ENCODE results near the gene MATN4. TPM values are rescaled to one million over a fixed set of nuclear protein-coding genes. Genes with fewer than 3 reads are reported as not detected.

Gene MATN4
- total RNA-seq, 6 experiments from 2014 or later, result not detected

- no peak overlapping the region for H3K27ac Mint-ChIP-seq
- H3K27me3 Mint-ChIP-seq (ENCODE audit: insufficient read depth), result peaks cover 20% of the 10 kb centered on the region
- H3K4me3 Mint-ChIP-seq, result no peak overlapping the region
- no peaks in the 10 kb centered on the region for H3K36me3 Mint-ChIP-seq (ENCODE audit: low read depth)
- H3K9me3 Mint-ChIP-seq, result no peaks in the 10 kb centered on the region; the same call in 1 of the 2 replicates
- 0 out of 2 replicates have a peak, but pooled peaks cover 4% of the 10 kb centered on the region for H3K4me1 Mint-ChIP-seq (ENCODE audit: low read depth)
- peak; percentile 94 for TF ChIP-seq CTCF (IDR thresholded peaks at IDR 0.05)
- peak; percentile 68 for DNase-seq
Measured at GRCh38 chr20:45290677-45291355, 17.3 kb downstream of the MATN4 start.

- no peak for TF ChIP-seq CTCF (IDR thresholded peaks at IDR 0.05)
- DNase-seq, result no peak
- Mint-ChIP-seq H3K27me3 (ENCODE audit: insufficient read depth) (peaks cover 20% of the 10 kb centered on the region), H3K36me3 (ENCODE audit: low read depth) (no peaks in the 10 kb centered on the region), H3K4me1 (ENCODE audit: low read depth) (0 out of 2 replicates have a peak, but pooled peaks cover 4% of the 10 kb centered on the region), H3K4me3 (no peak overlapping the region), H3K27ac (no peak overlapping the region), H3K9me3 (no peaks in the 10 kb centered on the region; the same call in 1 of the 2 replicates)
Measured at GRCh38 chr20:45289942-45290676, 18.0 kb downstream of the MATN4 start.

GRCh38 chr20:45288860-45289259, 19.2 kb downstream of the MATN4 start:
- peaks cover 19% of the 10 kb centered on the region for H3K27me3 Mint-ChIP-seq (ENCODE audit: insufficient read depth)
- H3K9me3 Mint-ChIP-seq, result no peaks in the 10 kb centered on the region
- TF ChIP-seq CTCF (IDR thresholded peaks at IDR 0.05), result no peak
- no peak overlapping the region for H3K4me3 Mint-ChIP-seq
- no peak for DNase-seq
- no peak overlapping the region for H3K27ac Mint-ChIP-seq
- H3K4me1 Mint-ChIP-seq (ENCODE audit: low read depth), result peaks cover 7% of the 10 kb centered on the region
- no peaks in the 10 kb centered on the region for H3K36me3 Mint-ChIP-seq (ENCODE audit: low read depth)

- Mint-ChIP-seq H3K36me3 (ENCODE audit: low read depth) (no peaks in the 10 kb centered on the region), H3K9me3 (no peaks in the 10 kb centered on the region), H3K27ac (no peak overlapping the region), H3K27me3 (ENCODE audit: insufficient read depth) (peaks cover 19% of the 10 kb centered on the region), H3K4me3 (no peak overlapping the region), H3K4me1 (ENCODE audit: low read depth) (peaks cover 10% of the 10 kb centered on the region)
- no peak for DNase-seq
- no peak for TF ChIP-seq CTCF (IDR thresholded peaks at IDR 0.05)
Measured at GRCh38 chr20:45288376-45288775, 19.7 kb downstream of the MATN4 start.

- no peak for TF ChIP-seq CTCF (IDR thresholded peaks at IDR 0.05)
- Mint-ChIP-seq H3K36me3 (ENCODE audit: low read depth) (no peaks in the 10 kb centered on the region), H3K27me3 (ENCODE audit: insufficient read depth) (peaks cover 24% of the 10 kb centered on the region), H3K4me1 (ENCODE audit: low read depth) (peaks cover 6% of the 10 kb centered on the region), H3K27ac (no peak overlapping the region), H3K9me3 (no peaks in the 10 kb centered on the region), H3K4me3 (no peak overlapping the region)
- DNase-seq, result no peak
Measured at GRCh38 chr20:45283551-45284057, 24.5 kb downstream of the MATN4 start.

Measured in HFFc6 (cell line).